Stimulated activated CD4-positive, alpha-beta T cell treated with anti-CD3 and anti-CD28 coated beads, Interleukin-15, amount 100 ng/mL, for 24 hours (primary cell): ENCODE data around the gene SYNJ1.
"Not testable (repeated sequence)": the region's sequence is repeated elsewhere in the genome, so short reads cannot be mapped to it uniquely, and the experiment has no call there.

Experiments
- DNase-seq: peaks from one replicate; pipeline ENCODE4 v3.0.0-alpha.2; 2020

The SYNJ1 gene

DNA sequence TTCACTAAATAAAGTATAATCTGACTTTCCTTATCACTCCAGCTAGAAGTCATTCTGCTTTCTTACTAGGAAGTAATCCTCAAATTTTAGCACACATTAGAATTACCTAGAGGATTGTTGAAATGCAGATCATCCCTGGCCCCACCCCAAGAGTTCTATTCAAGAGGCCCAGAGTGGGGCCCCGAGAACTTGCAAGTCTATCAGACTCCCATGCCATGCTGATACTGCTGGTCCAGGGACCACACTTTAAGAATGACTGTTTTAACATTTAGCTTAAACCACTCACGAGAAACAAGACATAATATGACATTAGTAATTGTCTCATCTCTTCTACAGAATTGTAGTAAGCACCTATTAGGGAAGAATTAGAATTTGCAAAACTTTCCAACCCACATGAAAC, 7.7 kb upstream of the SYNJ1 start:
- peak; percentile 50 for DNase-seq

DNA sequence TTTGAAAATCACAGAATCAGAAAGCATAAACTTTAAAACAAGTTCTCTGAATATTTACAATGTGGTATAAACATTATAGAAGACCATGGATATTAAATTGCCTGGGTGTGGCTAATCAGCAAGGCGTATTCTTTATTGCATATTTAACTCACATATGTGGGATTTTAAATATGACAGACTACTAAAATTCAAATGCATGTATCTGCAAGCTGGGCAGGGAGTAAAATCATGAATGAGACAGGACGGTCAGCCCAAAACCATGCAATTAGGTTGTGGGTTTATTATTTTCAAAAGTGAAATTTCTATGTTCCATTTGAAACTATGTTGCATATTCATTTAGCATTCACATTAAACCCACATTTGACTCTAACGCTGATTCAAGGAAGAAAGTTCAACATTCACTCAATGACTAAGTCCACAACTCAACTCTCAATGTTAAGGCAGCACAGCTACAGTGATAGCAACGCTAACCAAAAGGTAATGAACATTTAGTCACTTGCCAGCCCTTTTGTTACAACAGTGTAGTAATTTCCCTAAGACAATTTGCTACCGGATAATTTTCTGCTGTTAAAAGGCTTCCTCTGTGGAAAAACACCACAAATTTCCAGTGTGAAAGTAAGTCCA, 6.3 kb upstream of the SYNJ1 start:
- no peak for DNase-seq

DNA sequence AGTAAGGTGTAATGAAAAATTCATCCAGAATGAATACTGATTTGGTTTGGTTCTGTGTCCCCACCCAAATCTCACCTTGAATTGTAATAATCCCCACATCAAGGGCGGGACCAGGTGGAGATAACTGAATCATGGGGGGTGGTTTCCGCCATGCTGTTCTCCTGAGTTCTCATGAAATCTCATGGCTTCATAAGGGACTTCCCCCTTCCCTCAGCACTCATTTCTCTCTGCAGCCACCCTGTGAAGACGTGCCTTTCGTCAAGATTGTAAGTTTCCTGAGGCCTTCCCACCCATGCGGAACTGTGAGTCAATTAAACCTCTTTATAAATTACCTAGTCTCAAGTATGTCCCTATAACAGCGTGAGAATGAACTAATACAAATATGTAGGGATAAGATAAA, 5.5 kb upstream of the SYNJ1 start:
- peak; percentile 67 for DNase-seq

DNA sequence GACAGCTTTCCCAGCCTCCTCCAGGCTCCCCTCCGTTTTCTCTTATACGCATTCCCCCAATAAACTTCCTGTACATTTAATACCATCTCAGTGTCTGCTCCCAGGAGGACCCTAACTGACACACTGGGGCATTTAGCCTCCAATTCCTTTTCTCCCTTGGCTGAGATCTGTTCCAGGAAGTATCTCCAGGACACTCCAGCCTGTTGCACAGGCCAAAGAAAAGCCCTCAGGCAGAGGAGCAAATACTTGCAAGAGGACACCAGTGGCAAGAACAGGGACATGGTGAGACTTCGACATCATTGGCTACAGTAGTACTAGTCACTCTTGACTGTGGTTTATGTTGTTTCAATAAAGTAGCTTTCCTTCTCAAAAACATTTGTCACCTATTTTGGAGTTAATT, 4.7 kb upstream of the SYNJ1 start:
- no peak for DNase-seq

- DNase-seq = no peak
Observed at GRCh38 chr21:32728848-32729247, 1.0 kb upstream of the SYNJ1 start.

DNA sequence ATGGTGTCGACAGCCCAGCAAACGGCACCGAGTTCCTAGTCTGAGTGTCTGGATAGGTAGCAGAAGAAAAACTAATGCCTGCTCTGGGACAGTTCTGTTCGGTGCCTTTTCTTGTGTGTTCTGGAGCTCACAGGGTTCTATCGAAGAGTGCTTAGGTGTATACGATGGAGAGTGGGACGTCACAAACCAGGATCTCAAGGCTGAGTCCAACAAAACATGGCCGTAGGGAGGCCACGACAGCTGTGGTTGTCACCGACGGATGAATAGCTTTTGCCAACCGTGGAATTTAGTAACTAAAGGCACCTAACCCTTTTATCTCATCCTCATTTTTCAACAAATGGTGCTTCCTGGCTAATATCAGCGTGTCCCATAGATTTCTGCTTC, 635 bp upstream of the SYNJ1 start:
- DNase-seq = no peak

- peak; percentile 12 for DNase-seq
Observed at GRCh38 chr21:32726839-32727686, 750 bp downstream of the SYNJ1 start.

DNA sequence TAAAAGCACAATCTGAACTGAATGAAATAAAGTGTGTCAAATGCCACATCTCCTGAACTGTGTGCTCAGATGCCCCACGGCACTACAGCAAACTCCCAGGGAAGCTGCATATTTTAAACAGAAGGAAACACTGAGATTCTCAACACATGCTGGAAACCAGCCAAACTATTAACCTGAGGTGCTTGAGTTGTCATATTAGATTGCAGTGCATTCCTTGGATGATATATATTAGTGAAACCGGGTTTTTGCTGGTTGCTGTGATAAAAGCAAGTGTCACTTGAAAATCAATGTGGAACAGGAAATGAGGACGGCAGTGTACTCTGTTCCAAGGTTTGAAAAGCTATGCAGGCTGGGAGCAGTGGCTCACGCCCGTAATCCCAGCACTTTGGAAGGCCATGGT, 8.7 kb downstream of the SYNJ1 start:
- DNase-seq = no peak

DNA sequence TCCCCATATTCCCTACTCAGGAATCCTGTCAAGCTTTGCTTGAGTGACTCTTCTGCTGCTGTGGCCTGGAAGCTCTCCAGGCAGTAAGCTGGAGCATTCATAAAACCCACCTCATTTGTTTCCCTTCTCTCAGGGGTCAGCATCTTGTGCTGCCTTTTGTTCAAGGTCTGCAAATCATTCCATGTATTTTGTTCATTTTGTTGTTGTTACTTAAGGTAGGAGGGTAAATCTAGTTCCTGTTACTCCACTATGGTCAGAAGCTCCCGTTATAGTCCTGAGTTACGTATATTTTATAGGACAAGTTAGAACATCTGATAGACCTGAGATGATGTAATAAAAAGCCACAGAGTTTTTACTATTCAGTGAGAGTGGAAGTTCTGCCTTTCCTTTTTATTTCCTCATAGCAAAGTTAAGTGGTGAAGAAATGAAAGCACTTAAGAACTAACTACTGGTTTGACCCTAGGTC, 9.9 kb downstream of the SYNJ1 start:
- DNase-seq = no peak

- no peak for DNase-seq
Observed at GRCh38 chr21:32716486-32716885, 11.3 kb downstream of the SYNJ1 start.

DNA sequence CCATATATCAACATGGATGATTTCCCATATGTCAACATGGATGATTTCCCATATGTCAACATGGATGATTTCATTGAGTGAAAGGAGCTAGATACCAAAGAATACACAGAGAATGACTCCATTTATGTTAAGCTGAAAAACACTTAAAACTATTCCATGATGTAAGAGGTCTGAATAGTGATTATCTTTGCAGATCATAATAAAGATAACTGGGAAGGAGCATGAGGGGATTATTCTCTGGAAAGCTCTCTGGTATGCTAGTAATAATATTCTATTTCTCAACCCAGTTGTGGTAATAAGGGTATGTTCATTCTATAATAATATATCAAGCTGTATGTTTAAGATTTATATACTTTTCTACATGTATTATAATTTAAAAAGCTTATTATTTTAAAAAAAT, 14.1 kb downstream of the SYNJ1 start:
- no peak for DNase-seq

DNA sequence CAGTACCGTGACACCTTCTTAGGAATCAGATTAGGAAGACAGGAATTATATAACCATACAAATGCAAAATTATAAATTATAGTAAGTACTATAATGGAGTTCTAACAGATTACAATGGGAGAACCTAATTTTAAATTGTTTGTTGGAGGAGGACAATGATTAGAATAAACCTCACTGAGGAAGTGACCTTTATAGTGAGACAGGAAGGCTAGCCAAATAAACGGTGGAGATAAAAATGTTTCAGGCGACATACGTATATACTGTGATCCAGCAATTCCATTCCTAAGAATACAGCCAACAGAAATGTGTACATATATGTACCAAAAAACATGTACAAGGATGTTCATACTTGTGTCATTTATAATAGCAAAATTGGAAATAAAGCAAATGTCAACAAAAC, 15.2 kb downstream of the SYNJ1 start:
- no peak for DNase-seq

DNA sequence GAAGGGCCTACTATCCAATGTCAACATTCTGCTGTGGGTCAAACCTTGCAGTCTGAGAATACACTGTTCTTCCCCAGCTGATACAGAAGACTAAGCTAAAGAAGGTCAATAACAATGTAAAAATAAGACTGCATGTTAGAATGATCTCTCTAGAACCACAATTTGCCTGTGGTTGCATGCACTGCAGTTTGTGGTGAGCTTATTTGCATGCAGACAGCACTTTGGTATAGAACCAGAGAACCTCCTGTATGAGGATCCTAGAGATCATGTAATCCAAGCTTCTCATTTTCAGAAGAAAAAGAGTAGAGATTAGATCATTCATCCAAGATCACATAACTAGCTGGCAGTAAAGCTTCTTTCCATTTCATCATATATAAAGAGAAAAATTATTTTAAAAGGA, 15.8 kb downstream of the SYNJ1 start:
- peak; percentile 13 for DNase-seq

DNA sequence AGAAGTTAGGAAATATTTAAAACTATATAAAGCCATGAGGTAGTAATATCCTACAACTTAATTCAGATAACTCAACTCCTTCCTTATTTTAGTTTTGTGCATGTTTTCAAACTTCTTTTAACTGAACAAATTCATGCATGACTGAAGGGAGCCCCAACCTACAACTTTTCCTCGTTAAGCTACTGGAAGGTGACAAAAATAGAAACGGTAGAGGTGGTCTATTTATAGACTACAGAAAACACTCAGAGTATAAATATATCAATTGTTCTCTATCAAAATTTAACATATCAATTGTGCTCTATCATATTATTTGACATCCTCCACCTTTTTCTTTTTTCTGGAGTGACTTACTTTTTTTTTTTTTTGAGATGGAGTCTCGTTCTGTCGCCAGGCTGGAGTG, 16.8 kb downstream of the SYNJ1 start:
- DNase-seq = no peak

- DNase-seq = no peak
Observed at GRCh38 chr21:32710069-32710784, 17.6 kb downstream of the SYNJ1 start.

GRCh38 chr21:32708069-32708468, 19.7 kb downstream of the SYNJ1 start:
- DNase-seq = no peak

DNA sequence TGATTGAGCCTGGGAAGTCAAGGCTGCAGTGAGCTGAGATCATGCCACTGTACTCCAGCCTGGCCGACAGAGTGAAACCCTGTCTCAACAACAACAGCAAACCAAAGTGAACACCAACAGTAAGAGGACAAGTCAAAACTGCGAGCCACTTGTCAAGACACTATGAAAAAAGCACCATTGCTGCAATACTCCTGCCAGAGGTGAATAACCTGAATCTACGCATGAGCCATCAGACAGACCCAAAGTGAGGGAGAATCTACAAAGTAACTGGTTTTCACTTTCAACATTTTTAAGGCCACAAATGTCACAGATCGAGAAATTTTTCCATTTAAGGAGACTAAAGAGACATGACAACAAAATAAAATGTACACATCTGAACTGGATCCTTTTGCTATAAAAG, 21.9 kb downstream of the SYNJ1 start:
- DNase-seq = no peak

DNA sequence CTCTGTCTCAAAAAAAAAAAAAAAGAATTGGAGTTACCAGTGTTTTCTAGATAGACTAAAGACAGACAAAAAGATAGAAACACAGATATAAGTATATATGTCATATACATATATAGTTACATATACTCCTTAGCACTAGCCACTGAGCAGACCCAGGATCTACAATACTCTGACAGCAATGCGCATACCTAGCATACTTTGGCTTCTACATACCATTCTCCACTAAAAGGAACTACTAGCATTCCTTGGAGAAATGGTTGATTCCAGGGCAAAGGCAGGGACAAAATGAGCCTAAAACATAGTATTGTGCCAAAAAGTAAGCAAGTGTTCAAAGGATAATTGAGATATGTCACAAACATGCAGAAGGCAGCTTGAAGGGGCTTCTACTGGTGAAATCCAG, 22.7 kb downstream of the SYNJ1 start:
- no peak for DNase-seq

- DNase-seq = no peak
Observed at GRCh38 chr21:32702702-32703101, 25.1 kb downstream of the SYNJ1 start.

- no peak for DNase-seq
Observed at GRCh38 chr21:32698971-32699693, 28.7 kb downstream of the SYNJ1 start.

DNA sequence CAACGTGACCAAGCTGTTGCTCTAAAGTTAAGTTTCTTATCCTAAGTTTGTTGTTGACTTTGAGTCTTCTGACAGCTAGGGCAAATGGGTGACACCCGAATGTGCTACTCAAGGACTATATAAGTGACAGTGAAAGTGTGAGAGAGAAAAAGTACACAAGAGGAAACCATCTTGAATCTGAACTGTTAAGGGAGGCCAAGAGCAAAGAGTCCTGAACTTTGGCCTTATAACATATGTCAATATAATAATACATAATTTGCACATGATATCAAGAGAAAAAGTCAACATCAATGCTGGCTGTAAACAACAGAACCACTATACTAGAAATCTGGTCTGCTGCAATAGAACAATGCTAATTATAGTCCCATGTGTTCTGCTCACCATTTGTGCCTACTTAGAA, 29.5 kb downstream of the SYNJ1 start:
- no peak for DNase-seq

GRCh38 chr21:32695482-32695881, 32.3 kb downstream of the SYNJ1 start:
- DNase-seq = not testable (repeated sequence)

- no peak for DNase-seq
Observed at GRCh38 chr21:32693581-32693980, 34.2 kb downstream of the SYNJ1 start.
